ENCODE data around the gene TBC1D10A.

GRCh38 chr22:30294830-30295229 is 31.9 kb downstream of the TBC1D10A start:
- TF ChIP-seq CTCF (conservative IDR thresholded peaks at IDR 0.05; ENCODE audit: low read length) (no peak), EZH2phosphoT487 (IDR thresholded peaks at IDR 0.05; ENCODE audit: borderline replicate concordance) (no peak)
